Neuronal stem cell (in vitro differentiated cells): Measurements from ENCODE around the gene DDX39B.
A peak's percentile ranks its signal among the peaks of the same experiment; 100 is the strongest.

Source experiments
- DNase-seq: peaks from one replicate; pipeline ENCODE4 v3.0.0-alpha.2; 2013; ENCODE audit warnings: low spot score
- H2AFZ ChIP-seq: one replicate; pipeline ENCODE4 v1.6.1; 2013; ENCODE audit warnings: mild to moderate bottlenecking, low read length, inconsistent platforms
- H2AK5ac ChIP-seq: 2 replicates; pipeline ENCODE4 v1.6.1; 2013; ENCODE audit warnings: low read depth, mild to moderate bottlenecking, inconsistent platforms, low read length, moderate library complexity, mixed read lengths
- H2BK120ac ChIP-seq: 2 replicates; pipeline ENCODE4 v1.6.1; 2013; ENCODE audit warnings: low read depth, mild to moderate bottlenecking, inconsistent platforms, low read length, moderate library complexity, mixed read lengths
- H2BK12ac ChIP-seq: one replicate; pipeline ENCODE4 v1.6.1; 2013; ENCODE audit warnings: low read length, inconsistent platforms
- H2BK15ac ChIP-seq: 2 replicates; pipeline ENCODE4 v1.6.1; 2013; ENCODE audit warnings: mild to moderate bottlenecking, low read length, inconsistent platforms, mixed read lengths
- H2BK5ac ChIP-seq: one replicate; pipeline ENCODE4 v1.6.1; 2013; ENCODE audit warnings: inconsistent platforms, mild to moderate bottlenecking, low read length, moderate library complexity
- H3K14ac ChIP-seq: one replicate; pipeline ENCODE4 v1.6.1; 2013; ENCODE audit warnings: low read length, inconsistent platforms
- H3K18ac ChIP-seq: 2 replicates; pipeline ENCODE4 v1.6.1; 2013; ENCODE audit warnings: low read length, inconsistent platforms
- H3K23ac ChIP-seq: 2 replicates; pipeline ENCODE4 v1.6.1; 2013; ENCODE audit warnings: low read depth, mild to moderate bottlenecking, mixed read lengths, low read length, inconsistent platforms; ENCODE audit not compliant: poor library complexity
- H3K27ac ChIP-seq: replicated peaks from 3 replicates; pipeline ENCODE4 v1.5.1; 2013; ENCODE audit warnings: low read length, inconsistent platforms
- H3K27me3 ChIP-seq, 3 experiments: 2 replicates each; pipeline ENCODE4 v1.6.1; 2013; ENCODE audit warnings: low read length in 3 of 3, mild to moderate bottlenecking in 2 of 3, inconsistent platforms in 1 of 3, low read depth in 1 of 3, mixed read lengths in 1 of 3, moderate library complexity in 1 of 3; ENCODE audit not compliant: control insufficient read depth in 3 of 3, insufficient read depth in 3 of 3
- H3K36me3 ChIP-seq, 2 donors: replicated peaks in 1 of 2; 2 replicates each; pipeline ENCODE4 v1.6.1; 2013; ENCODE audit warnings: low read length in 2 of 2; ENCODE audit not compliant: control insufficient read depth in 2 of 2, insufficient read depth in 2 of 2
- H3K4ac ChIP-seq: 2 replicates; pipeline ENCODE4 v1.6.1; 2013; ENCODE audit warnings: inconsistent platforms, mild to moderate bottlenecking, low read length, moderate library complexity
- H3K4me1 ChIP-seq, 2 donors: 1 replicate in 1 of 2; 2 replicates in 1 of 2; pipeline ENCODE4 v1.6.1; 2013; ENCODE audit warnings: low read length in 2 of 2, low read depth in 1 of 2; ENCODE audit not compliant: control insufficient read depth in 2 of 2, insufficient read depth in 1 of 2
- H3K4me2 ChIP-seq: one replicate; pipeline ENCODE4 v1.6.1; 2013; ENCODE audit warnings: mild to moderate bottlenecking, low read length, inconsistent platforms; ENCODE audit not compliant: insufficient read depth, poor library complexity, severe bottlenecking
- H3K4me3 ChIP-seq, 2 donors: 2 replicates each; pipeline ENCODE4 v1.5.1; 2013; ENCODE audit warnings: low read length in 2 of 2, mild to moderate bottlenecking in 2 of 2, inconsistent platforms in 1 of 2, moderate library complexity in 1 of 2
- H3K79me1 ChIP-seq: one replicate; pipeline ENCODE4 v1.6.1; 2013; ENCODE audit warnings: low read depth, mild to moderate bottlenecking, inconsistent platforms, low read length, moderate library complexity
- H3K9ac ChIP-seq: one replicate; pipeline ENCODE4 v1.6.1; 2013; ENCODE audit warnings: mild to moderate bottlenecking, low read depth, low read length, inconsistent platforms; ENCODE audit not compliant: poor library complexity
- H3K9me3 ChIP-seq, 2 donors: replicated peaks in 1 of 2; 2 replicates each; pipeline versions ENCODE3 to v1.6.1; 2013; ENCODE audit warnings: low read length in 2 of 2, mild to moderate bottlenecking in 2 of 2, inconsistent platforms in 1 of 2, low read depth in 1 of 2, mixed read lengths in 1 of 2, moderate library complexity in 1 of 2; ENCODE audit not compliant: control insufficient read depth in 2 of 2, insufficient read depth in 1 of 2
- H4K8ac ChIP-seq: one replicate; pipeline ENCODE4 v1.6.1; 2013; ENCODE audit warnings: low read depth, mild to moderate bottlenecking, inconsistent platforms, low read length, moderate library complexity
- H4K91ac ChIP-seq: one replicate; pipeline ENCODE4 v1.6.1; 2013; ENCODE audit warnings: low read length, low read depth, mild to moderate bottlenecking, inconsistent platforms; ENCODE audit not compliant: poor library complexity
- WGBS, 2 donors: extraction: QIAGEN DNeasy Blood & Tissue Kit; methylation state at CpG; one replicate each; pipeline ENCODE4 v1.1.7; 2013; ENCODE audit warnings: missing lambda C conversion rate in 2 of 2, mixed read lengths in 1 of 2; ENCODE audit not compliant: insufficient read length in 2 of 2, insufficient replicate concordance in 1 of 2; ENCODE audit errors: extremely low coverage in 2 of 2; 5-methylcytosine and 5-hydroxymethylcytosine counted together

The DDX39B gene

GRCh38 chr6:31576897-31577578 is 35.2 kb upstream of the DDX39B start:
- Histone ChIP-seq H3K4ac (no peak overlapping the region), H2BK15ac (no peak overlapping the region), H3K4me1 (peaks cover 2 to 8% of the 10 kb centered on the region in 2 donors), H2BK120ac (no peak overlapping the region), H3K23ac (peak overlapping the region; percentile 38), H4K91ac (no peak overlapping the region), H3K18ac (peak overlapping the region; percentile 13), H3K9ac (no peak overlapping the region), H3K79me1 (no peaks in the 10 kb centered on the region), H2BK5ac (no peak overlapping the region), H2AK5ac (no peak overlapping the region), H3K4me3 (no peak overlapping the region), H3K14ac (no peak overlapping the region), H2AFZ (no peak overlapping the region), H4K8ac (no peak overlapping the region), H3K4me2 (no peak overlapping the region), H3K36me3 (no peaks in the 10 kb centered on the region), H3K27ac (no peak overlapping the region), H3K9me3 (no peaks in the 10 kb centered on the region), H3K27me3 (peaks cover 0 to 48% (median 11%) of the 10 kb centered on the region in 3 experiments), H2BK12ac (no peak overlapping the region)
- no peak for DNase-seq
- no CpG with 5 or more reads among the region's 19 CpGs for WGBS, 2 donors

GRCh38 chr6:31575952-31576685 is 34.3 kb upstream of the DDX39B start:
- Histone ChIP-seq H3K4me3 (no peak overlapping the region), H2BK12ac (no peak overlapping the region), H3K27me3 (peaks cover 0 to 52% (median 3%) of the 10 kb centered on the region in 3 experiments), H3K14ac (no peak overlapping the region), H2BK120ac (no peak overlapping the region), H3K9ac (no peak overlapping the region), H2BK5ac (no peak overlapping the region), H4K8ac (no peak overlapping the region), H3K18ac (no peak overlapping the region), H2AFZ (no peak overlapping the region), H2AK5ac (no peak overlapping the region), H3K9me3 (no peaks in the 10 kb centered on the region), H3K79me1 (no peaks in the 10 kb centered on the region), H3K4me1 (peaks cover 2 to 7% of the 10 kb centered on the region in 2 donors), H3K23ac (no peak overlapping the region), H2BK15ac (no peak overlapping the region), H3K4me2 (no peak overlapping the region), H3K36me3 (no peaks in the 10 kb centered on the region), H3K4ac (no peak overlapping the region), H3K27ac (no peak overlapping the region), H4K91ac (no peak overlapping the region)
- 100% methylated on average over 5 of the region's 8 CpGs; no CpG with 5 or more reads in 1 of the 2 donors for WGBS, 2 donors
- DNase-seq = no peak

- WGBS, 2 donors = no CpG with 5 or more reads among the region's 19 CpGs
These were observed 33.6 kb upstream of the DDX39B start, which contains the start of gene TNF for GRCh38 chr6:31575335-31575901. TSS of gene TNF (plus strand) at chr6:31575565. CDS start at chr6:31575742, 177 bp downstream.

More at GRCh38 chr6:31575335-31575901, 33.6 kb upstream of the DDX39B start, which contains the start of gene TNF:
- Histone ChIP-seq H2BK12ac (no peak within 1 kb of the TSS), H3K14ac (no peak within 1 kb of the TSS), H3K27ac (no peak within 1 kb of the TSS), H3K9ac (no peak within 1 kb of the TSS), H3K23ac (no peak within 1 kb of the TSS), H3K18ac (no peak within 1 kb of the TSS), H2BK15ac (no peak within 1 kb of the TSS), H2AFZ (no peak within 1 kb of the TSS), H3K4me3 (no peak within 1 kb of the TSS), H3K4me2 (no peak within 1 kb of the TSS), H3K27me3 (peaks cover 0 to 50% (median under 1%) of the 10 kb centered on the region in 3 experiments), H4K8ac (no peak within 1 kb of the TSS), H3K79me1 (no peaks in the 10 kb centered on the region), H2AK5ac (peak within 1 kb of the TSS; percentile 19), H2BK5ac (no peak within 1 kb of the TSS), H3K9me3 (no peaks in the 10 kb centered on the region), H3K4me1 (peaks cover 0 to 4% of the 10 kb centered on the region in 2 donors), H2BK120ac (no peak within 1 kb of the TSS), H4K91ac (no peak within 1 kb of the TSS), H3K4ac (no peak within 1 kb of the TSS), H3K36me3 (no peaks in the 10 kb centered on the region)
- no peak for DNase-seq
